CD14-positive monocyte (primary cell): ENCODE data around the gene RPL29. TPM values are rescaled to one million over a fixed set of nuclear protein-coding genes. Genes with fewer than 3 reads are reported as not detected.

Experiments
- DNase-seq, 3 donors: peaks; one replicate each; pipeline ENCODE4 v3.0.0-alpha.2; 2011 to 2022
- H2AFZ ChIP-seq: 2 replicates; pipeline ENCODE4 v1.6.0; 2012; ENCODE audit warnings: mild to moderate bottlenecking, low read depth, low read length, inconsistent platforms; ENCODE audit not compliant: insufficient read depth, poor library complexity, severe bottlenecking
- H3K27ac ChIP-seq, 2 donors: 1 replicate in 1 of 2; 2 replicates in 1 of 2; pipeline ENCODE4 v1.5.1; 2012 to 2013; ENCODE audit warnings: low read length in 2 of 2, control low read depth in 1 of 2, inconsistent platforms in 1 of 2, low read depth in 1 of 2, mild to moderate bottlenecking in 1 of 2
- H3K27me3 ChIP-seq, 2 donors: one replicate each; pipeline versions ENCODE4 v1.6.0 to v1.6.1; 2011 to 2013; ENCODE audit warnings: low read length in 2 of 2; ENCODE audit not compliant: control insufficient read depth in 2 of 2, insufficient read depth in 2 of 2
- H3K36me3 ChIP-seq, 2 donors: replicated peaks in 1 of 2; 1 replicate in 1 of 2; 2 replicates in 1 of 2; pipeline versions ENCODE4 v1.5.1 to v1.6.1; 2012 to 2013; ENCODE audit warnings: low read length in 2 of 2, control low read depth in 1 of 2, inconsistent platforms in 1 of 2, mild to moderate bottlenecking in 1 of 2; ENCODE audit not compliant: insufficient read depth in 2 of 2, control insufficient read depth in 1 of 2
- H3K4me1 ChIP-seq, 2 donors: 1 replicate in 1 of 2; 2 replicates in 1 of 2; pipeline versions ENCODE4 v1.5.1 to v1.6.1; 2012 to 2013; ENCODE audit warnings: low read length in 2 of 2, control low read depth in 1 of 2, inconsistent platforms in 1 of 2, mild to moderate bottlenecking in 1 of 2, moderate library complexity in 1 of 2; ENCODE audit not compliant: insufficient read depth in 2 of 2, control insufficient read depth in 1 of 2
- H3K4me2 ChIP-seq: replicated peaks from 2 replicates; pipeline ENCODE3; 2012; ENCODE audit warnings: low read length, moderate library complexity, mild to moderate bottlenecking; ENCODE audit not compliant: poor library complexity, severe bottlenecking; ENCODE audit errors: extremely low read depth
- H3K4me3 ChIP-seq, 3 experiments: fragments of 200-600 bp in 1 of 3; sonication (generic) in 1 of 3; replicated peaks in 1 of 3; 1 replicate in 2 of 3; 2 replicates in 1 of 3; pipeline ENCODE4 v1.5.1; 2011 to 2013; ENCODE audit warnings: low read length in 3 of 3, mild to moderate bottlenecking in 3 of 3, control low read depth in 2 of 3, low read depth in 2 of 3, inconsistent platforms in 1 of 3, moderate library complexity in 1 of 3
- H3K79me2 ChIP-seq: 2 replicates; pipeline ENCODE4 v1.6.0; 2012; ENCODE audit warnings: mild to moderate bottlenecking, control low read depth, inconsistent platforms, low read length, moderate library complexity; ENCODE audit not compliant: insufficient read depth
- H3K9ac ChIP-seq: 2 replicates; pipeline ENCODE4 v1.6.0; 2017; ENCODE audit warnings: low read length, mild to moderate bottlenecking; ENCODE audit not compliant: insufficient read depth, poor library complexity, severe bottlenecking
- H3K9me3 ChIP-seq, 2 donors: replicated peaks in 1 of 2; 1 replicate in 1 of 2; 2 replicates in 1 of 2; pipeline versions ENCODE4 v1.5.1 to v1.6.1; 2012 to 2013; ENCODE audit warnings: low read length in 2 of 2, control low read depth in 1 of 2; ENCODE audit not compliant: control insufficient read depth in 1 of 2, insufficient read depth in 1 of 2
- H4K20me1 ChIP-seq: 2 replicates; pipeline ENCODE4 v1.6.0; 2012; ENCODE audit warnings: mild to moderate bottlenecking, low read length, control low read depth, moderate library complexity; ENCODE audit not compliant: insufficient read depth
- H3K27ac Mint-ChIP-seq, 7 donors: one replicate each; pipeline ENCODE4 v1.8.0; 2020; ENCODE audit warnings: mild to moderate bottlenecking in 7 of 7, mixed read lengths in 7 of 7, moderate library complexity in 6 of 7, inconsistent platforms in 2 of 7
- H3K27me3 Mint-ChIP-seq, 3 donors: one replicate each; pipeline ENCODE4 v1.8.0; 2021 to 2022; ENCODE audit warnings: low read depth in 3 of 3, mild to moderate bottlenecking in 3 of 3, mixed read lengths in 3 of 3, moderate library complexity in 3 of 3, inconsistent platforms in 1 of 3
- H3K36me3 Mint-ChIP-seq, 2 donors: one replicate each; pipeline ENCODE4 v1.8.0; 2020; ENCODE audit warnings: mixed read lengths in 2 of 2, inconsistent platforms in 1 of 2, mild to moderate bottlenecking in 1 of 2
- H3K4me1 Mint-ChIP-seq: one replicate; pipeline ENCODE4 v1.8.0; 2020; ENCODE audit warnings: mild to moderate bottlenecking, mixed read lengths
- H3K4me3 Mint-ChIP-seq, 2 donors: one replicate each; pipeline ENCODE4 v1.8.0; 2020; ENCODE audit warnings: mild to moderate bottlenecking in 2 of 2, mixed read lengths in 2 of 2, moderate library complexity in 1 of 2
- H3K9me3 Mint-ChIP-seq, 7 donors: one replicate each; pipeline ENCODE4 v1.8.0; 2020 to 2022; ENCODE audit warnings: mixed read lengths in 7 of 7, mild to moderate bottlenecking in 6 of 7, moderate library complexity in 6 of 7, inconsistent platforms in 2 of 7
- CTCF ChIP-seq: fragments of 200-600 bp; IDR thresholded peaks from one replicate; pipeline ENCODE4 v1.8.0; 2022; ENCODE audit warnings: antibody characterized with exemption, mild to moderate bottlenecking
- WGBS: methylation state at CpG from one replicate; pipeline ENCODE4 v1.1.5; 2013; ENCODE audit warnings: missing lambda C conversion rate; ENCODE audit not compliant: insufficient coverage; 5-methylcytosine and 5-hydroxymethylcytosine counted together
- intact Hi-C, 2 donors: fragments of 100-400 bp; cut with micrococcal nuclease; formaldehyde crosslinking; loops; one replicate each; pipeline versions ENCODE4 v1.15.0 to v1.15.1; 2023
- polyA plus RNA-seq, 3 donors: library from polyadenylated mRNA; depleted of rRNA in 1 of 3; unstranded in 2 of 3; stranded (reverse) in 1 of 3; fragments of 300-500 nt in 2 of 3; fragments of >200 nt in 1 of 3; fragmentation: Illumina TruSeq in 2 of 3; gene quantifications; 1 replicate in 2 of 3; 2 replicates in 1 of 3; pipeline ENCODE4 v1.2.3, GENCODE V29; 2012 to 2021

RPL29 gene
- polyA plus RNA-seq, 3 donors = 753 to 2,360 (median 856) TPM

- no peaks in the 10 kb centered on the region for H3K79me2 ChIP-seq
- H3K9ac ChIP-seq = peak overlapping the region; percentile 40
- H3K27me3 Mint-ChIP-seq = peaks cover 38 to 62% (median 44%) of the 10 kb centered on the region in 3 donors
- peaks cover 9 to 14% of the 10 kb centered on the region in 2 donors for H3K4me1 ChIP-seq
- no peaks in the 10 kb centered on the region for H3K9me3 ChIP-seq
- peak overlapping the region in 1 of 3 experiments; percentile 50 for H3K4me3 ChIP-seq
- DNase-seq = no peak
- H3K4me3 Mint-ChIP-seq = peak overlapping the region; percentile 34 to 83
- H3K36me3 ChIP-seq = no peaks in the 10 kb centered on the region
- peaks cover 0 to 17% (median 0%) of the 10 kb centered on the region in 7 donors for H3K9me3 Mint-ChIP-seq
- peaks cover 10 to 54% of the 10 kb centered on the region in 2 donors for H3K27me3 ChIP-seq
- H3K4me2 ChIP-seq = peak overlapping the region; percentile 77
- H2AFZ ChIP-seq = peak overlapping the region; percentile 48
- no peak for TF ChIP-seq CTCF
- H3K27ac Mint-ChIP-seq = no peak overlapping the region
- H3K36me3 Mint-ChIP-seq = peaks cover 10 to 12% of the 10 kb centered on the region in 2 donors
- peaks cover 12% of the 10 kb centered on the region for H3K4me1 Mint-ChIP-seq
- peaks cover 4% of the 10 kb centered on the region for H4K20me1 ChIP-seq
- H3K27ac ChIP-seq = no peak overlapping the region
- WGBS = 2% methylated on average over 31 of the region's 33 CpGs
- intact Hi-C loops = no loop called here
These were observed 28.7 kb downstream of the RPL29 start for GRCh38 chr3:51966922-51967383.

GRCh38 chr3:51966486-51966885 lies 29.2 kb downstream of the RPL29 start:
- peaks cover 0 to 17% (median 0%) of the 10 kb centered on the region in 7 donors for H3K9me3 Mint-ChIP-seq
- 100% methylated on average over 2 of the region's 5 CpGs for whole genome bisulfite sequencing
- H3K4me1 ChIP-seq = peaks cover 9 to 14% of the 10 kb centered on the region in 2 donors
- H3K79me2 ChIP-seq = no peaks in the 10 kb centered on the region
- TF ChIP-seq CTCF = no peak
- no peak overlapping the region for H3K9ac ChIP-seq
- H3K27ac Mint-ChIP-seq = no peak overlapping the region
- no peaks in the 10 kb centered on the region for H3K9me3 ChIP-seq
- no peak for DNase-seq
- peaks cover 10 to 12% of the 10 kb centered on the region in 2 donors for H3K36me3 Mint-ChIP-seq
- no peak overlapping the region for H3K4me3 ChIP-seq
- H2AFZ ChIP-seq = no peak overlapping the region
- peaks cover 4% of the 10 kb centered on the region for H4K20me1 ChIP-seq
- H3K36me3 ChIP-seq = no peaks in the 10 kb centered on the region
- H3K4me3 Mint-ChIP-seq = peak overlapping the region; percentile 34 to 83
- peaks cover 42 to 66% (median 44%) of the 10 kb centered on the region in 3 donors for H3K27me3 Mint-ChIP-seq
- H3K27ac ChIP-seq = no peak overlapping the region
- intact Hi-C loops = no loop called here
- peaks cover 14% of the 10 kb centered on the region for H3K4me1 Mint-ChIP-seq
- H3K4me2 ChIP-seq = no peak overlapping the region
- H3K27me3 ChIP-seq = peaks cover 10 to 54% of the 10 kb centered on the region in 2 donors
